Stimulated activated CD4-positive, alpha-beta T cell treated with anti-CD3 and anti-CD28 coated beads, Interleukin-4, amount 100 ng/mL, for 1 hour (primary cell): Measurements from ENCODE around the gene TLN1.

Experiments used
- DNase-seq: peaks from one replicate; pipeline ENCODE4 v3.0.0-alpha.2; 2020

Gene TLN1

DNA sequence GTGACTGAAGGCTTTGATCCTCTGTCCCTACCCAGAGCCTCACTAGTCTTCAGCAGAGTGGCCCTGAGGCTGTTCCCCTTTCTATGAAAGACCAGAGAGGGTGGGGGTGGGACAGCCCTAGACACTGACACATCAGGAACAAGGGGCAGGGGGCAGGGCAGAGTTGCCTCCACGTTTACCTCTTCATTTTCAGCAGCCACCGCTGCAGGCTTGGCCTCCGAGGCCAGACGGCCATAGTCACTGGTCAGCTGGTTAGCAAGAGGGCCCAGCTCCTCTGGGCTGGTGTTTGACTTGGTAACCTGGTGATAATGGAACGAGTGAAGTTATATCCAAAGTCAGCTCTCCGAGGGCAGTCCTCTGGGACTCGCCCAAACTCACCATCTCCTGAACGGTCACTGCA lies 26.6 kb downstream of the TLN1 start:
- DNase-seq, result no peak

DNA sequence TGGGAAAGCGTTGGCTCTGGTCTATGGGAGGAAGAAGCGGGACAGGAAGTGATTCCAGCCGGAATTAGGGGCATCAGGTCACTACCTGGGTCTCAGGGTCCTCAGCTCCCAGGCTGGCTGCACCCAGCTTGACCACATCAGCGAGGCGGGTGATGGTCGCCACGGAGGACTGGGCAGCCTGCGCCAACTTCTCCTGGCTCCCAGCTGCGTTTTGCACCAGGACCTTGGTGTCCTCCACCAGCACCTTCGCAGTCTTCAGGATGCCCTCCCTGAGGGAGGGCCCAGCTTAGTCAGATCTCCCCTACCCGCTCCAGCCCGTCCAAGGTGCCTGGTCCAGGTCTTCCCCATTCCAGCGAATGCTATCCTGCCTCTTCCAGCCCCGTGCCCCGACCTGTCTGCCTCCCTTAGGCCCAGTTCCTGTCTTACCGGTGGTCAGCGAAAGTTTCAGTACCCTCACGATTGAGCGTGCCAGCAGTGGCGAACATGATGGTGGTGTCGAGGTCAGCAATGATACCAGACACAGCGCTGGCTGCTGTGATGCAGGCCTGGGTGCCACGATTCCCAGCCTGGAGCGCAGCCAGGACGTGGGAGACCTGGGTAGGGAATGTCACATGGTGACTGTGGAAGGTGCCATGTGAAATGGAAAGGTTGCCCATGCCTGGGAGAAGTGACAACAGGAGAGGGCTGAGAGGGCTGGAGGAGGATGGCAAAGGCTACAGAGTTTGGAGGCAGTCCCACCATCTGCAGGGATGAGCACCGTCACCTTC lies 27.9 kb downstream of the TLN1 start:
- no peak for DNase-seq

DNA sequence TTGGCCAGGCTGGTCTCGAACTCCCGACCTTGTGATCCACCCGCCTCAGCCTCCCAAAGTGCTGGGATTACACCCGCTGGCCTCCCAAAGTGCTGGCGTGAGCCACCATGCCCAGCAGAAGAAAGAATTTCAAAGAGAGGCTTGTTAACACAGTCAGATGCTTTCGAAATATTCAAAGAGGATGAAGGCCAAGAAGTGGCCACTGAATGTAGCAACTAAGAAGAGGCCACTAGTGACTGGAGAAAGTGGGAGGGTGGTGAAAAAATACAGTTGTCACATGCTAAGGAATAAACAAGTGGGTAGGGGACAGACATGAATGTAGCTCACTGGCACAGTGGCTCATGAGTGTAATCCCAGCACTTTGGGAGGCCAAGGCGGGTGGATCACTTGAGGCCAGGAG lies 29.3 kb downstream of the TLN1 start:
- DNase-seq, result no peak

DNA sequence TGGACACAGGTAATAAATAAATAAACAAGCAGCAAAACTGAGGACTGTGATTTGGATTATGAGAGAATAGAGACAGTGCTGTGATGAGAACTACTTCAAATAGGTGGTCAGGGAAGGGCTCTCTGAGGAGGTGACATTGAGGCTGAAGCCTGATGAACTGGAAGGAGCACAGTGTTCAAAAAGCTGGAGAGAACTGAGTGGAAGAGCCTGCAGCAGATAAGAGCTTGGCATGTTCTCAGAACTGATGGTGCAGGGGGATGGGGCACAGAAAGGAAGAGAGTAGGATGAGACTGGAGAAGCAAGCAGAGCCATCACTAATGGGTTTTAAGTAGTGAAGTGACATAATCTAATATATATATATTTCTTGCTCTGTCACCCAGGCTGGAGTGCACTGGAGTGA lies 31.1 kb downstream of the TLN1 start:
- no peak for DNase-seq

DNA sequence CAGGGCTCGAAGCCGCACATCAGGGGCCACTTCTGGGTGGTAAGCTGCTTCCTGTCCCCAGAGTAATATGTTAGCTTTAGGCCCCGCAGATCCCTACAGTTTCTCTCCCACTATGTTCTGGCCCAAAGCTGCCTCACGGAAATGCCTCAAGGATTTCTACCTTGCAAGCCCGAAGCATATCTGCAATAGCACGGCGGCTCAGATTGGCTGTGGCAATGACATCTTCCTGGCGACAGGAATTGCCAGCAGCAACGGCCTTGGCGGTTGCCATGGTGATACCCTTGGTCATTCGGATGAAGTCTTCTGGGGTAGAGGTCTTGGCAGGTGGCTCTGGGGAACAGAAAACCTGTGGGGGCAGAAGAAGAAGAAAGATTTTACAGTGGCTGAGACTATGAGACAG lies 32.0 kb downstream of the TLN1 start:
- DNase-seq, result no peak

DNA sequence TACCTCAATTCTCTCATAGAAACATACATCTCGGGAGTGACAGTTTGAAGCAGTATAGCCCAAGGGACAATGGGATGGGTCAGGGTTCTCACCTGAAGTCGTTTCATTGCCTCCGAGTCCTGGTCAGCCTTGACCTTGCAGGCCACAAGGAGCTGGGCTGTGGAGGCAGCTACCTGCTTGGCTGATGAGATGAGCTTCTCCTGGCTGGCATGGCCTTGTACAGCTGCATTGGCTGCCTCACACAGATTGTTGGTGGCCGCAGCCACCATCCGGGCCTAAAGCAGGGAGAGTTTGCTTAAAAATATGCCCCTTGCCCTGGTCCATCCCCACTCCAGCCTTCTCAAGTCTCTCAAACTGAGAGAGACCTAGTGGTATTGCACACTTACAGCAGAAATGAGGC lies 33.8 kb downstream of the TLN1 start:
- no peak for DNase-seq

DNA sequence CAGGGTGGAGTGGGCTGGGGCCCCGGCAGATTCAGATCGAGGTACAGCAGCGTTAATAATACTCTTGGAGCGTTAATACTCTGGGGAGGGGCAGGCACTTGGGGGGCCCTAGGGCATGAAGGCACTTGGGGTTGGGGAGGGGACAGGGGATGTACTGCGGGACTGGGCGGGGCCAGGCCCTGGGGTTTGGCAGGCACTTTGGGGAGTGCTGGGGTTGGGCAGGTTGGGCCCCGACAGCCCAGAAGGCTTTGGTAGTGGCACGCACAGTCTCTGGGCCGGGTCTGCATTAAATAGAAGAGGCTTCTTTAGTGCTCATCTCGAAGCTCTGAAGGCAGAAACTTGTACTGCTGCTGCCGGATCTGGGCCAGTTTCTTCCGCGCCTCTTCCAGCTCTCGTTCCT lies 34.5 kb downstream of the TLN1 start:
- no peak for DNase-seq

DNA sequence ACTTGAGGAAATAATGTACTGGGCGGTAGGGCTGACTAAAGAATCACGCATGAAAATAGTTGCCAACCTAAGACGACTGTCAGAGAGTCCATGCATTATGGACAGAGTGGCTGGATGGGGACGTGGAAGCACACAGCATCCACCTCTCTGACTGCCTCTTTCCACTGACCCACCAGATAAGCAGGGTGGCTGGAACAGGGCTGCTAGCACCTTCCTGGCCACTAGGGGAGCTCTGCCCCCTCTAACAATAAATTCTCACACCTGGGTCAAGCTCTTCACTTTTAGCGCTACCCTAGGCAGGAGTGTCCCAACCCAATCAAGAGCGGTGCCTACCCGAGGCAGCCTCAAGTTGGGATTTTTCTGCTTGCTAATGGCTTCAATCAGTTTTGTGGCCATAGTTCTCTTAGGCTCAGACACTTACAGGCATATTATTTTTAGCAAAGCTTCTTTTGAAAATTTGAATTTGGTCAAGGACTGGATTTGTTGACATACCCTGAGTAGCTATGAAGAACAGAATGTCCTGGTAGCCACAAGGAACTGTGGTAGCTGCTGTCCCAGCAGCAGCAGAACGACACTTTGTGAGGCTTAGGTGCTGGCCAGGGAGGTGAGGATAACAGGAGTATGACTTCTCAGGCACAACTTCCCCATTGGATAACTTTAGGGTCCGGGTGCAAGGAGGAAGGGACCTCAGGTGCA lies 35.3 kb downstream of the TLN1 start:
- peak; percentile 47 for DNase-seq

DNA sequence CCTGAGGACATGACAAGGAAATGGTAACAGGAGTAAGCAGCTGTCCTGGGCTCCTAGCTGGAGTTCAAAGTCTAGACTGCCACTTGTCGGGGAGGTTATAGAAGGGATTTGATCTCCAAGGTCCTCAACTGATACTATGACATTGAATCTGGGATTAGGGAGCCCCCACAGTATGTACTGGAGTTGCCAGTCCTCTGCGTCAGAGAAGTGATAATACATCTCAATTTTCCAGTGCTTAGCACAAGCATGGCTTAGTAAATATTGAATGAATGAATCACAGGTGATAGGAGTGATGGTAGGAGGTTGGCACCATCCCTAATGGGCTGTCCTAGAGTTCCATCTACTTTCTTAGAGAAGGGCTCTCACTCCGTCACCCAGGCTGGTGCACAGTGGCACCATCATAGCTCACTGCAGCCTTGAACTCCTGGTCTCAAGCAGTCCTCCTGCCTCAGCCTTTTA lies 36.0 kb downstream of the TLN1 start:
- DNase-seq, result no peak

DNA sequence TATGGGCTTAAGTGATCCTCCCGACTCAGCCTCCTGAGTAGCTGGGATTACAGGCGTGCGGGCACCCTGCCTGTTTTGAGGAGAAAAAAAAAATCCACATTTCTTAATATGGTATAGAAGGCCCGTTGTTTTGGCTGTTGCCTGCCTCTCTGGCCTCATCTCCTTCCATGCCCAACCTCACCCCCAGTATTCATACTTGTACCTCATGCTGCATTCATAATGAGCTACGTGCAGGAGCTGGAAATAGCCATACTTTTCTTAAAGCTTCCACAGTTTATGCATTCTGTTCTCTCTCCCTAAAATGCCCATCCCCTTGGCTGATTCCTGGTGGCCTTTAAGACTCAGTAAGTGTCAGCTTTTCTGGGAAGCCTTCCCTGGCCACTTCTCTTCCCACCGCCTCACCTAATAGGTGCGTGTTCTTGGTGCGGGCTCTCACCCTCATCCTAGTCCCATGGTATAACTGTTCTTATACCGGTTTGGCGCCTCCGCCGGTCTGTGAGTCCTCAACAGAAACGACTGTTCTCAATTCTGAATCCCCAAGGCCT lies 40.2 kb downstream of the TLN1 start:
- no peak for DNase-seq

DNA sequence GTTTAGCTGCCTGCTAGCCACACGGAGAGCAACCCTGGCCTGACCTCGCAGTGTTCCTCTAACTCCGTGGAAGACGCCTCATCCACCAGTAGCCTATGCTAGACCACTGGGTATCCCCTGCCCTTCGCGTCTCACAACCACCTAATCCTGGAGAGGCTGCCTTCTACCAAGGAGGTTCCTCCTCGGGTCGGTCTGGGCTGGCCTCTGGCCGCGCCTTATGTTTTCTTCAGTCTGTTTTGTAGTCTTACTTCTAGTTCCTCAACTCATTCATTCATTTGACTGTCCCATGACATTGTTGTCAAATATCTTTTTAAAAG lies 40.7 kb downstream of the TLN1 start:
- DNase-seq, result no peak

DNA sequence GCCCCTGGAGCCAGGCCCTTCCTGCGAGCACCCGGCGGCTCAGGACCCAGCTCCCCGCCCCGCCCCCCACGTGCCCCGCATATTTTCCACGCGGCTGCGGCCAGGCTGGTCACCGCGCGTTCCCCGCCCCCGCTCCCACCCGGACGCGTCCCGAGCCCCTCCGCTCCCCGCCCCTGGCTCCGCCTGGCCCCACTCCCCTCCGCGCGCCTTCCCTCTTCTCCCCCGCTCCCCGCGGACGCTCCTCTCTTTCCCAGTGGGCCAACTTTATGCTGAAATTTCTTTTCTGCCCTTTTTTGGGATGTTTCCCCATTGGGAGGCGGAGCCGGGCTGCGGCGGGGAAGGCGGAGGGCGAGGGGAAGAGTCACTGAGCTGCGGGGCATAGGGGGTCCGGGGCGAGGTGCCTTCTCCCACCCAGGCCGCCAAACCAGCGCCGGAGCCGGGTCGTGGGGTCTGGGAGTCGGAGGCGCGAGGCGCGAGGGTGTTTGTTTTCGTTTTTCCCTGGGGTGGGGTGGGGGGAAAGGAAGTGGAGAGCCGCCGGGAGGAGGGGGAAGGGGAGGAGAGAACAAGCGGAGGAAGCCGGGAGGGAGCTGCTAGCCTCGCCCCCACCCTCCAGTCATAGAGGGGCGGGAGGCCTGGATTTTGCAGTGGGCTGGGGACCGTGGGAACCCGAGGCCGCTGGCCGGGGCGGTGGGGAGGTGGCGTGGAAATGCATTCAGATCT lies 41.2 kb downstream of the TLN1 start:
- peak; percentile 38 for DNase-seq

DNA sequence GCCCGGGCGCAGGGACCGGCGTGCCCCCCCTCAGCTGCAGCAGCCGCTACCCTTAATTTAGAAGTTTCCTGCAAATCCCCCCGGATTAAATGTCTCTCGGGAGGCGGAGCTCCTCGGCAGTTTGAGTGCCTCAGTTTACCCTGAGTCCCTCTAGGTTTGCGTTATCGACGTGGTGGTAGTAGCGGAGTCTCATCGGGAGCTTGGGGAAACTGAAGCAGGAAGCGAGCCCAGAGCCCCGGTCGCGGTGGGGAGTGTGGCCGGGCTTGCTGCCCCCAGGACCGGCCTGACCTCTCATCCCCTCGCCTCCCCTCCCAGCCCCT lies 41.7 kb downstream of the TLN1 start:
- DNase-seq, result no peak

DNA sequence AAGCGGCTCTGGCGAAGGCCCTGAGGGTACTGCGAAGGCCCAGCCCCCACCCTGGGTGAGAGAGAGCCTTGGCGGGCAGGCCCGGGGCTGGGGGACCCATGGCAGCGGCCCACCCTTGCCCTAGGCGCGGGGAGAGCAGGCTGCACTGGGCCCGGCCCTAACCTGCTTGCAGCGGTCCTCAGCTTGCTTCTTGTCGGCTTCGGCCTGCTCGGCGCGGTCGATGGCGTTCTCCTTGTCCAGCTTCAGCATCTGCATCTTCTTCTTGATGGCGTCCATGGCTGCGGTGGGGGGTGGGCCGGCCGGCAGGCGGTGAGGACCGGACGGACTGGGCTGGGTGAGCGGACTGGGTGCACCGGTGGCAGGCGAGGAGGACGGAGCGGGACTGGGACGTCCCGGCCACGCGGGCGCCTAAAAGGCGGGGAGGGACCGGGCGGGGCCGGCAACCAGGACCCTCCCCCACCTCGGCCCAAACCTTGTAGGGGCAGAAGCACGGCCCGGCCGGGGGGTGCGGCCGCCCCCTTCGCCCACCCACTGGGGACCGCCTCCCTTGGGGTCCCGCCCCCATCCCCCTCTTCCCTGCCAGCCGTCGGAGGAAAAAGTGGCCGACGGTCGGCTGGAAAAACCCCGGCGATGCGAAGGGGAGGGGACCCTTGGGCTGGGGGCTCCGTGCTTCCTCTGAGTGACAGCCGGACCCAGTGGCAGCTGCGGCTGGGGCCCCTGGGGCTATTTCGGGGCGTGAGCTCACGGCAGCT lies 42.3 kb downstream of the TLN1 start, which contains the start of gene TPM2:
TPM2 (minus strand) TSS at position 384 of the 752 bp plus-strand sequence; CDS start at position 276, 108 bp downstream.
- DNase-seq, result no peak

DNA sequence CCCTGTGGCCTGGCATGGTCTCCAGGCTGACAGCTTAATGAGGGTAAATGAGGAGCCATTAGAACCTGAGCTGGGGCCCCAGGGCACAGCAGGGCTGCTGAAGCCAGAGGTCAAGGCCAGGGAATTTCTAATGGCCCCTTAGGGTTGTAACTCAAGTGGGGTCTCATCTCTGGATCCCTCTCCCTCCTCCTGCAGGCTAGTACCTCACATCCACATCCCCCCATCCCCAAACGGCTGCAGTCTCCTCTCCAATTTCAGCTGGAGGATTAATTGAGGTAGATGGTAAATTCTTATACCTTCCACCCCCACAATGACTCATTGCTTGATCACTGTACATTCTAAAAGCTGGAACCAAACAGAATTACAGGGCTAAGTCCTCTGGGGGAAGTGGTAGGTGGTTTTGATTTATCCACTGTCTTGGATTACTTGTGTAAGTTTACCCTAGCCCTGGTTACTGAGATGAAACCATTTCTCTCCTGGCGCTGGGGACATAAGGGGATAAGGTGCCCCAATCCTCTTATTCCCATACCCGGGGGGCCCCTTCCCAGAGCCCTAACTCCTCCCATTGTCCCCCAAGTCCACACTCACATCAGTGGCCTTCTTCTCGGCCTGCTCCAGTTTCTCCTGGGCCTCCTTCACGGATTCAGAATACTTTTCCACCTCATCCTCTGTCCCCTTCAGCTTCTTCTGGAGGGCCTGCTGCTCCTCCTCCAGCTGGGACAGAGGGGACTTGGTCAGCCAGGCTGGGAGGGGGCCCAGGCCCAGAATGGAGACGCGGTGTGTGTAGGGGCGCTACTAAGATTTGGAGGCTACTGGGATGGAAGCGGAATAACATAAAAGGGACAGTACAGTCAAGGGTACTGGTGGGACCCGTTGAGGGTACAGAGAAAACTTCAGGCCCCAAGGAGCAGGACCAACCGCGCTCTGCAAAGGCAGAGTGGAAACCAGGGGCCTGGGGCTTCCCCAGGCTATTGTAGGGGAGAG lies 43.1 kb downstream of the TLN1 start:
- no peak for DNase-seq

DNA sequence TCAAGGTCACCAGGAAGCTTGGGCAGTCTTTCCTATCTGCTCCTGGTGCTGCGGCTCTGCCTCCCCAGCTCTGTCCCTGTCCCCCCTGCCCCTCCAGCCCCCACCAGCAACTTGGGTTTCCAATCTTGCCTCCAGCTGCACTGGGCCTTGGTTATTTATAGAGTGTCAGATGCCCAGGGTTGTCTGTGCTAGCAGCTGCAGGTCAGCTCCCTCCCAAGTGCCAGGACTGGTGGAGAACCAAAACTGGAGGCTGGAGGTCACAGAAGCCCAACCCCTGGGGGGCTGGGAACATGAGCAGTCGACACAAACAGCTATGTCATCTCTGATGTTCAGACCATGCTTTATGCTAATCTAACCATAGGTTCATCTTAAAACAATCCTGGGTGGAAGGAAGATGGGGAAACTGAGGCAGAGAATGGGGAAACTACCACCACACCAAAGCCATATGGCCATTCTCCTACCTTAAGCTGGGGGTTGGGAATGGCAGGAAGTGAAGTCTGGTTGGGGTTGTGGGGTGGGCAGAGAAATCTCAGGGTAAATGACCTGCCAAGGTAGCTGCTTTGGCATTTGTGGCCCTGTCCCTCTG lies 43.9 kb downstream of the TLN1 start:
- no peak for DNase-seq

DNA sequence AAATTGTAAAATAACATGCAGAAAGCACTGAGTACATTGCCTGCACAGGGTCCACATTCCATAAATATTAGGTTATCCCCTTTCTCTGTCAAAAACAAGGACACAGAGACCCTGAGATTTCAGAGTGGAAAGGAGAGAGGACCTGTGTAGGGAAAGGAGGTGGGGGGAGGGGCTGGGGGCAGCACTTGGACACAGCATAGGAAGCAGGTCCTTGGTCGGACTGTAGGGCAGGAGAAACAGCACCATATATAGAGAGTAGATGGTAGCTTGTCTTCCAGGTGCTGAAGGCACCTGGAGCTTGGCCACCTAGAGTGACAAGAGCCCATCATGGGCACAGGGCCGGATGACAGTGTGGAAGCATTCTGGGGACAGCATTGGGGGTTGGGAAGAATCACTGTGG lies 44.7 kb downstream of the TLN1 start:
- no peak for DNase-seq

DNA sequence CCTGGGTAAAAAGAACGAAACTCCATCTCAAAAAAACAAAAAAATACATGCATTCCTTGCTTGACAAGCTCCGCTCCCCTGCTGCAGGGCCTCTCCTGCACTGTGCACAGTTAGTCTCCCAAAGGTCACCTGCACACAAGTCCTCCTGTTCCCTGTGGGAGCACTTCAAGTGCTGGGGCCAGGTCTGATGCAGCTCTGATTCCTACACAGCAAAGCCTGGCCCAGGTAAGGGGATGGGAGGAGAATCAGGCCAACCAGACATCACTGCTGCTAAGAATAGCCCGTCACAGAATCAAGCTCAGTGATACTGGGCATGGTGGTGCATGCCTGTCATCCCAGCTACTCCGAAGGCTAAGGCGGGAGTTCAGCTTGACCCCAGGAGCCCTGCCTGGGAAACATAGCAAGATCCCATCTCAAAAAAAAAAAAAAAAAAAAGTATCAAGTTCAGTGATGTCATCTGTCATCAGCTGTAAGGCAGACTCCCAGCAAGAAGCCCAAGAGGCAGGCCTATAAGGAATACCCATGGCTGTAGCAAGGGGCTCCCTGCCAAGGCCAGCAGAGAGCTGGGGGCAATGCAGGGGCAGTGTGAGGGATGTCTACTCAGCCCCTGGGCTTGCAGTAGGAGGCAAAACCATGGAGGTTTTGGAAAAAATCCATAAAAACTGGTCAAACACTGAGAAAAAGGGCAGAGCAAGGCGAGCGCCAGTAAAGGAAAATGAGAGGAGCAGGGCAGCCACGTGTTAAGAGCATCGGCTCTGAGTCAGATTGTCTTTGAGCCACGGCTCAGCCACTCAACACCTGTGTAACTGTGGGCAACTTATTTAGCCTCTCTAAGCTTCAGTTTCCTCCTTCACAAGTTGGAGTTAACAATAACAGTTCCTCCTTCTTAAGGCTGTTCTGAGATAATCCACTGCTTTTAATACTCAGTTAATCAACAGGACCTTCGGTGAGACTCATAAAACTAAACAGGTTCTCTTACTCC lies 45.5 kb downstream of the TLN1 start:
- no peak for DNase-seq

DNA sequence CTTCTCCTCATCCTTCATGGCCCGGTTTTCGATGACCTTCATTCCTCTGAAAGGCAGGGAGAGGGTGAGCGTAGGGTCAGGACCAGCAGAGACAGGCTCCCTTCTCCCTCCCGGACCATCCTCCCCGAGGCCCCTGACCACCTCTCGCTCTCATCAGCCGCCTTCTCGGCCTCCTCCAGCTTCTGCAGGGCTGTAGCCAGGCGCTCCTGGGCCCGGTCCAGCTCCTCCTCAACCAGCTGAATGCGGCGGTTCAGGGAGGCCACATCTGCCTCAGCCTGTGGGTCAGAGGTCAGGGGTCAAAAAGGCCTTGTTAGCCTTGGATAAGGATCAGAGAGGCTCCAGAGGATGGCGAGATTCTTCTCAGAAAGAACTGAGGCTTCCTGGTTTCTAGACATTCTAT lies 46.5 kb downstream of the TLN1 start:
- no peak for DNase-seq

DNA sequence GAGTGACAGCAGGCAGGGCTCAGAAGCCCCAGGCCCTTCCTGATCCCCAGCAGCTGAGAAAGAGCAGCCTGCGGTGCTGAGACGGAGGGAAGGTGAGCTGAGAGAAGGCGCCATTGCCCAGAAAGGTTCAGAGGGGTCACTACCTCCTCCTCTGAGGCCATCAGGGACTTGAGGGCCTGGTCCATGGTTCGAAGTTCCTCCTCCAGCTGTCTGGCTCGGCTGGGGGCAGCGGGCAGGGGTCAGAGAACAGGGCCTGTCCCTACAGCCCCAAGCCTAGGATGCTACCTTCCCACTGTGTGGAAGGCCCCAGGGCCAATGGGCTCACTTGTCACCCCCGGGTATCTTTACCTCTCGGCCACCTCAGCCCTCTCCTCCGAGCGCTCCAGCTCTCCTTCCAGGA lies 47.1 kb downstream of the TLN1 start:
- DNase-seq, result no peak
